Stimulated activated CD8-positive, alpha-beta memory T cell treated with anti-CD3 and anti-CD28 coated beads, Interleukin-7, amount 100 ng/mL, for 24 hours (primary cell): ENCODE results near the gene MFSD6.
"Not testable (repeated sequence)": the region's sequence is repeated elsewhere in the genome, so short reads cannot be mapped to it uniquely, and the experiment has no call there.

ENCODE experiments used
- DNase-seq: peaks from one replicate; pipeline ENCODE4 v3.0.0-alpha.2; 2020; ENCODE audit warnings: low read depth

MFSD6 gene

DNA sequence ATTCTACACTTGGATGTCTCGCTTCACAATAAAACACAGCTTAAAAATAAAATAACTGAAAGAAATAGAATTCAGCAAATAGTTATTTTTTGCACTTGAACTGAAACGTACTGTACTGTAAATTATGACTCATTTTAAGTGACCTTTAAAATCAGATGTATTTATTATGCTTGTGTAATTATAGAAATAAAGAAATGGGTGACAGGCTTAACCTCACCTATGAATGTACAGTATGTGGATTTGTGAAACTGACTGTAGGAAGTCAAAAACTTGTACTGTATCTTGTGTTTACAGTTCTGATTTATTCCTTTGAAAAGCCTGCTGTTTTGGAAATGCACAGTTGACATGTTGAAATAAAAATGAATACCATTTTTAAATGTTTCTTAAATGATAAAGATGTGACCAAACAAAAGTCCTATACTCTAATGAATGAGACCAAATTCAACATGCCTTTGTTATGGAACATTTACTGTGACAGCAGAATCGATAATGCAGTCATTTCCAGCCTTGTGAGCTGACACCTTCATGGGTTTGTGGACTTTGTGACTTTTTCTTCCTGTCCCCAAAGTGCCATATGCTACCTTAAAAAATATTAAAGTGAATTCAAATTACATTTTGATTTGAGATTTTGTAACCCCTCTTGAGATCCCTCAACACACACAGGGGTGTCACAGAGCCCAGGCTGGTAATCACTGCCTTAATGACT is 93.7 kb downstream of the MFSD6 start:
- no peak for DNase-seq

- no peak for DNase-seq
Measured at GRCh38 chr2:190503088-190503487, 94.9 kb downstream of the MFSD6 start.

DNA sequence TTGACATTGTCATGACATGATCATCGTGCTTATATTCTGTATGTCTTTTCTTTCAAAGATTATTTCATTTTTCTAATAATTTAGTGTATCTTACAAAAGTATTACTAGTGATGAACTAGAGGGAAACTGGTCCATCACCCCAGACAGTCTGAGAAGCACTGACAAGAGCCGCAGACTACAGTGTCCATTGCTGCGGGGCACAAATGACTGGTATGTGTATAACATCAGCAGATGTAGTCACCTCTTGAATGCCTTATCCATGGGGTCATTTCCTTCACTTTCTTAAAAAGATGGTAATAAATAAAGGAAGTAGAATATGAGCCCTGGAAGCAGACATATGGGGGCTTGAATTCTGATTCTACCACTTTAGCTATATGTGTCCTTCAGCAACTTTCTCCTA is 96.8 kb downstream of the MFSD6 start:
- no peak for DNase-seq

DNA sequence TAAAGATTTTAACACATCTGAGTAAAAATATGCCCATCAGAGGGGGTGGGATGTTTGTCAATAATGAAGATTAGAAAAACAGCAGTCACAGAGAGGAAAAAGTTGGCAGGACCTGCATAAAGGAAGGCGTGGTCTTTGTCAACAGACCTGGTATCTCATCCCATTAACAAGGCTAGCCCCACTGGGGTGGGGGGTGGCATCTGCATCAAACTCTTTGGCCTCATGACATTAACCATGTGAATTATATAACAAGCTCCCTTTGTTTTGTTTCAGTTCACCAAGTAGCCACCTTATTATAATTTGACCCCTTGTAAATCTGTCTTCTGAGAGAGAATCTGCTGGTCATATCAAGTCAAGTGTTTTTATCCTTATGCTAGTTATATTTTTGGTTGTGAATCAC is 97.5 kb downstream of the MFSD6 start:
- no peak for DNase-seq

DNA sequence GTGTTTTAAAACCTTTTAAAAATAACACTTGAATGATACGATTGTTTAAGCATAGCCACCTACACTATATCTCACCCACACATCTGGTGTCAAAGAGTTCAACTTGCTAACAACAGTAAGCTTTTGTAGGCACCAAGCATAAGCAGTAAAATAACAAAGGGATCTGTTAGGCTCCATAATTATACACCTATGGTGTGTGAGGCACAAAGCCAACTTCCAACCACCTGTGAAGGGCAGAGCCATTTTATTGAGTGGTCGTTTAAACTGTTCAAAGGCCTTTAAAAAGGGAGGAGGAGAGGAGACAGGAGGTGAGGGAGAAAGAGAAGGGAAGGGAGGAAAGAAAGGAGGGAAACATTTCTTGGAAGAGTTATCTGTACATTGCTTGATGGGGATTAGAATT is 98.5 kb downstream of the MFSD6 start:
- DNase-seq, result no peak

GRCh38 chr2:190507135-190507534 is 99.0 kb downstream of the MFSD6 start:
- DNase-seq, result no peak

- not testable (repeated sequence) for DNase-seq
Measured at GRCh38 chr2:190509895-190510294, 101.7 kb downstream of the MFSD6 start.

GRCh38 chr2:190511104-190511503 is 102.9 kb downstream of the MFSD6 start:
- DNase-seq, result no peak

GRCh38 chr2:190512539-190513095 is 104.5 kb downstream of the MFSD6 start:
- DNase-seq, result no peak

DNA sequence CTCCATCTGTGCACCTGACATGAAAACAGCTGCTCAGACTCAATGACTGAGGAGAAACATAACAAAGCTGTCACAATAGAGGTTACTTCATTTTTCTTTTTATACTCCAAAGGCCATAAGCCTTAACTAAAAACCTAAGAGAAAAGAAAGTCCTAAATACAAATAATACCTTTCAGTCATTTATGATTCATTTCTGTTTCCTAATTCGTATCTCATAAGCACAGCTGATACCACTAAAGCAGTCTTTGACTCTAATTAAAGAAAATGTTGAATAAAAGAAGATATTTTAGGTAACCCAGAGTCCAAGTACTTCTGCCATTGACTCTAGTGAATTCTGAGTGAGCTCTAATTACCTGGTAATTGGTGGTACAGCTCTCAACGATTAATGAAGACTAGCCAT is 105.7 kb downstream of the MFSD6 start:
- DNase-seq, result no peak

DNA sequence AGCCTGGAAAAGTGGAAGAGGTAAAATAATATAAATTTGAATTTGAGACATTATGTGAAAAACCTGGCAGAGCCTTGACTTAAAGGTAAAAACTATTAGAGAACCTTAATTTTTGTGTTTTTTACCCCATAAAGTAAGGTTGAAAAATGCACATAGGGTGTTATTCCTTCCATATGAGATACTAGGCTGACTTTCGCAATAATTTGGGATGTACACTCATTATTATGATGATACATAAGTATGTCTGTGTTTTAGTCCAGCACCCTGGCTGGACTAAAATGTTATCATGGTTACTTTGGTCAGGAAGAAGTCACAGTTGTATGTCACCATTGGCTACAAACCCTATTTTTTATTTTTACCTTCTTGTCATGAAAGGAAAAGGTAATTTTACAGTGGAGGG is 106.5 kb downstream of the MFSD6 start:
- no peak for DNase-seq

- no peak for DNase-seq
Measured at GRCh38 chr2:190515687-190516086, 107.5 kb downstream of the MFSD6 start.

GRCh38 chr2:190517468-190517867 is 109.3 kb downstream of the MFSD6 start:
- no peak for DNase-seq

DNA sequence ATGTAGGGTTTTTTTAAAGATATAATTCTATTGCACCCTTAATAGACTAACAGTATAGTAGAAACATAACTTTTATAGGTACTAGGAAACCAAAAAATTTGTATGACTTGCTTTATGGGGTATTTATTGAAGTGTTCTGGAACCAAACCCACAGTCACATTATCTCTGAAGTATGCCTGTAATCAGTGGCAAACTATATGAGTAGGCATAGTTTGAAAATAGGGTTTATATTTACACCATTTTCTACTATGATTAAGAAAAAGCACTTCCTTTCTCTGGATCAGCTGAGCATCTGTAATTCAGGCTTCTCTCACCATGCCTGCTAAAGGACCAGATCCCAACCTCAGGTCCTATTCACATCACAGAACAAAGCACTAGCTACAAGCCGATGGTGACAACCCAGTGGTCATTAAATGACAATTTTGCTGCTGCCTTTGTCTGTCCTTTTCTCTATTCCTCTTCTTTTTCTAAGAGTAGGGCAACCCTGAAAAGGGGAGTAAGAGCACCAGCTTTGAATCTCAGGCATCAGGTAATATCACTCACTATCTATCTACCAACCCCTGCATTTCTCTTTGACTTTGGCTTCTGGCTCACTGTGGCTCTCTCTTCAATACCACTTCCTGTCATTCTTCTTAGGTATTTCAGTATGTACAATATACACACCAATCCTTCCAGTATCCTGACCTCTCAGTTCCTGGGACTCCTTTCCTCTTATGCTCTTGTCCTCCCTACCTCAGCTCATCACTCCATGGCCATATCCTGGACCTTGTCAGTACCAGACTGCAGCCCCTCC is 112.0 kb downstream of the MFSD6 start:
- DNase-seq, result no peak

GRCh38 chr2:190524928-190525327 is 116.8 kb downstream of the MFSD6 start:
- no peak for DNase-seq

DNA sequence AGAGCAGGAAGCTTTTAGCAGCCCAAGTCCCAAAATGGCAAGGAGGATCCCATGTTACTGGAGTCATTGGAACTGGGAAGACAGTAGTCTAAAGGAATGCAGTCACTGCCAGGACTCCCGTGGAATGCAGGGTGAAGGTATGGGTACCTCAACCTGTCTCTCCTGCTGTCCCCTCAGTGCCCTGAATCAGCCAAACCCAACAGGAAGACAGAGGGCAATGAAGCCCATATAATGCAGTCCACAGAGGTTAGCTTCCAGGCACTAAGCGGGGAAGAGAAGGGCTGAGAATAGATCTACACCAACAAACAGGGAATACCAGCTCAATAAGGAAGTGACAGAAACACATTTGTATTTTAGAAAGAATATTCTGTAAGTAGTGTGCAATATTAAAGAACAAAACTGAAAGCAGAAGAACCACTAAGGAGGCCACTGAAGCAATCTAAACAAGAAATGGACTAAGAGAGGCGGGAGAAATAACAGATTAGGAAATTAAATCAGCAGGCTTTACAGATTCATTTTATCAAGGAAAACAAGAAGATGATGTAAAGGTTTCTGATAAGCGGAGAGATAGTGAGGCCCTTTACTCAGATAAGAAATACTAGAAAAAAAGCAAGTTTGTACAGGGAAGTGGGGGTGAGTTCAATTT is 118.1 kb downstream of the MFSD6 start:
- no peak for DNase-seq

- DNase-seq, result no peak
Measured at GRCh38 chr2:190527214-190527613, 119.1 kb downstream of the MFSD6 start.

DNA sequence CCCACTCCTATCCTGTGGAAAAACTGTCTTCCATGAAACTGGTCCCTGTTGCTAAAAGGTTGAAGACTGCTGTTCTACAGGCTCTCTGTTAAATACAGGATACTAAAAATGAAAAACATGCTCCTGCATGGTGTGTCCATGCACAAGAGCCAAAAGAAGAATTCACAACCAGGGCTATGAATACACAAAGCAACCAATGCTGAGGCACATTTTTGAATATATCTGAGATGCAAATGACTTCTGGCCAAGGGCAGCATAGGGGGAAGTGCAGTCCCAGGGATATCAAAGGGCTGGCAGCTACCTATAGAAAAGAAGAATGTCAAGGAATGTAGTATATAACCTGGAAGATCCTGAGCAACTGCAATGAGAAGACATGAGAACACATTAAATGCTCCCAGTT is 119.8 kb downstream of the MFSD6 start:
- no peak for DNase-seq

- DNase-seq, result no peak
Measured at GRCh38 chr2:190528521-190529001, 120.4 kb downstream of the MFSD6 start.

GRCh38 chr2:190529486-190530247 is 121.5 kb downstream of the MFSD6 start:
- DNase-seq, result no peak

DNA sequence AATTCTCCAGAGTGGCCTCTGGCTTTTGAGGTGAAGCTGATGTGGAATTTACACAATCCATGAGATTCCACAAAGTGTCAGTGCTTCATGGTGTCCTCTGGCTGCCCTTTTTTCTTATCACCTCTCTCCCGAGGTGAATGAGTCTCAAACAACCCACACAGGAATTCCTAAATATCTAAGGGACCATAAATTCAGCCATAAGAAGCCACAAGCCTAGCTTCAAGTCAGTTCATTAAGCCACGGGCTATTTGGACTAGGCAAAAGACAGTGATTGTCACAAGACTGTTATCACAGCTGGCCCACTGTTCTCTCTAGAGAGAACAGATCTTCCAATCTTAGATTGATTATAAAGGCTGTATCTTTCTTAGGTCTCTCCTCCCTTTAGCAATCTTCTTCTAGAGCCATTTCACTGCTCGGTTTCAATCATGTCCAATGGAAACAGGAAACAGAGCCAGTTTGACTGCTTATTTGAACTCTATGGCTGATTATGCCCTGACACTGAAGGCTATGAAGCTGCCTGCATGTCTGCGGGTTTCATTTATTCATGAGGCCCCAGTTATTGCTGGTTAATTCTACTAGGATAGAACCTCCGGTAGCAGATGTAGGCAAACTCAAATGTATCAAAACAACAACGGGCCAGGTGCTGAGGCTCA is 122.2 kb downstream of the MFSD6 start:
- DNase-seq, result no peak
